CD8-positive, alpha-beta memory T cell (primary cell): ENCODE measurements around the gene CGB7. TPM values are rescaled to one million over a fixed set of nuclear protein-coding genes. Genes with fewer than 3 reads are reported as not detected.
A peak's percentile ranks its signal among the peaks of the same experiment; 100 is the strongest.

ENCODE experiments used
- CTCF ChIA-PET: fragments of 350-600 bp; sonication (Branson Sonifier 250); formaldehyde crosslinking; loops from one replicate; lab custom pipeline; 2021; ENCODE audit warnings: antibody characterized with exemption; lab: Charles Lee
- POLR2A ChIA-PET: fragments of 350-600 bp; sonication (Branson Sonifier 250); formaldehyde crosslinking; loops from one replicate; lab custom pipeline; 2021; ENCODE audit warnings: antibody characterized with exemption; lab: Charles Lee
- DNase-seq, 5 donors: peaks; one replicate each; pipeline versions ENCODE4 v3.0.0 to v3.0.0-alpha.2; 2020 to 2022; ENCODE audit warnings: mixed read lengths in 1 of 5
- H3K27ac ChIP-seq: one replicate; pipeline ENCODE4 v1.7.0; 2013; ENCODE audit warnings: low read depth, mild to moderate bottlenecking, low read length, moderate library complexity
- H3K27me3 ChIP-seq: 2 replicates; pipeline ENCODE4 v1.7.0; 2013; ENCODE audit warnings: low read length, mild to moderate bottlenecking; ENCODE audit not compliant: insufficient read depth, poor library complexity, severe bottlenecking
- H3K36me3 ChIP-seq: 2 replicates; pipeline ENCODE4 v1.7.0; 2013; ENCODE audit warnings: mild to moderate bottlenecking, low read length, moderate library complexity; ENCODE audit not compliant: insufficient read depth
- H3K4me1 ChIP-seq: 2 replicates; pipeline ENCODE4 v1.7.0; 2013; ENCODE audit warnings: mild to moderate bottlenecking, low read length, moderate library complexity; ENCODE audit not compliant: insufficient read depth
- H3K4me3 ChIP-seq: 2 replicates; pipeline ENCODE4 v1.7.0; 2013; ENCODE audit warnings: mild to moderate bottlenecking, low read length
- H3K9me3 ChIP-seq: 2 replicates; pipeline ENCODE4 v1.7.0; 2013; ENCODE audit warnings: mild to moderate bottlenecking, low read length
- H3K27ac Mint-ChIP-seq, 8 donors: one replicate each; pipeline ENCODE4 v1.8.0; 2020 to 2021; ENCODE audit warnings: mixed read lengths in 8 of 8, mild to moderate bottlenecking in 6 of 8, inconsistent platforms in 3 of 8, moderate library complexity in 3 of 8
- H3K27me3 Mint-ChIP-seq, 2 donors: one replicate each; pipeline ENCODE4 v1.8.0; 2020 to 2021; ENCODE audit warnings: mixed read lengths in 2 of 2, mild to moderate bottlenecking in 1 of 2, moderate library complexity in 1 of 2
- H3K36me3 Mint-ChIP-seq, 3 donors: one replicate each; pipeline ENCODE4 v1.8.0; 2020 to 2021; ENCODE audit warnings: mixed read lengths in 3 of 3, inconsistent platforms in 1 of 3, mild to moderate bottlenecking in 1 of 3
- H3K4me1 Mint-ChIP-seq, 3 donors: one replicate each; pipeline ENCODE4 v1.8.0; 2020 to 2021; ENCODE audit warnings: mixed read lengths in 3 of 3, inconsistent platforms in 1 of 3, mild to moderate bottlenecking in 1 of 3
- H3K4me3 Mint-ChIP-seq, 7 donors: one replicate each; pipeline ENCODE4 v1.8.0; 2020 to 2021; ENCODE audit warnings: mixed read lengths in 7 of 7, mild to moderate bottlenecking in 6 of 7, moderate library complexity in 4 of 7, inconsistent platforms in 2 of 7
- H3K9me3 Mint-ChIP-seq, 5 donors: one replicate each; pipeline ENCODE4 v1.8.0; 2020 to 2022; ENCODE audit warnings: mixed read lengths in 5 of 5, mild to moderate bottlenecking in 3 of 5, moderate library complexity in 2 of 5, inconsistent platforms in 1 of 5
- polyA plus RNA-seq: library from polyadenylated mRNA; unstranded; fragments of 300-500 nt; fragmentation: Illumina TruSeq; gene quantifications from one replicate; pipeline ENCODE4 v1.2.3, GENCODE V29; 2021
- total RNA-seq, 2 experiments: library from RNA; stranded (reverse); gene quantifications; one replicate each; pipeline ENCODE4 v1.2.3, GENCODE V29; 2021

The CGB7 gene
- total and polyA plus RNA-seq, 3 experiments from 2014 or later, result not detected

GRCh38 chr19:49071860-49072547, 14.5 kb upstream of the CGB7 start:
- no peak overlapping the region for H3K27ac Mint-ChIP-seq
- no peak overlapping the region for H3K4me3 Mint-ChIP-seq
- H3K27ac ChIP-seq, result no peak overlapping the region
- H3K4me3 ChIP-seq, result no peak overlapping the region
- peaks cover 61 to 74% of the 10 kb centered on the region in 2 donors for H3K27me3 Mint-ChIP-seq
- POLR2A ChIA-PET, result no interaction called here
- no peaks in the 10 kb centered on the region for H3K36me3 ChIP-seq
- no peaks in the 10 kb centered on the region for H3K9me3 ChIP-seq
- CTCF ChIA-PET, result no interaction called here
- H3K4me1 ChIP-seq, result no peaks in the 10 kb centered on the region
- peaks cover 0 to 7% (median 5%) of the 10 kb centered on the region in 3 donors for H3K36me3 Mint-ChIP-seq
- peaks cover 0 to 3% (median 2%) of the 10 kb centered on the region in 5 donors for H3K9me3 Mint-ChIP-seq
- H3K27me3 ChIP-seq, result peaks cover 19% of the 10 kb centered on the region
- peaks cover 10 to 15% (median 10%) of the 10 kb centered on the region in 3 donors for H3K4me1 Mint-ChIP-seq
- DNase-seq, result no peak

- H3K27me3 ChIP-seq, result peaks cover 29% of the 10 kb centered on the region
- ChIA-PET CTCF (interaction anchor here (2.0 kb wide), 1 partner anchor 77 kb away, joined by 5 read pairs; the partner anchor contains the start of genes GYS1 and RUVBL2), POLR2A (no interaction called here)
- Mint-ChIP-seq H3K4me1 (peaks cover 10 to 15% (median 13%) of the 10 kb centered on the region in 3 donors), H3K27me3 (peaks cover 69 to 83% of the 10 kb centered on the region in 2 donors), H3K9me3 (peaks cover 0 to 3% (median 2%) of the 10 kb centered on the region in 5 donors), H3K36me3 (peaks cover 0 to 7% (median 5%) of the 10 kb centered on the region in 3 donors), H3K4me3 (peak overlapping the region in 2 of 7 donors; percentile 38 to 48), H3K27ac (no peak overlapping the region)
- H3K27ac ChIP-seq, result no peak overlapping the region
- H3K9me3 ChIP-seq, result no peaks in the 10 kb centered on the region
- H3K36me3 ChIP-seq, result no peaks in the 10 kb centered on the region
- no peak overlapping the region for H3K4me3 ChIP-seq
- no peaks in the 10 kb centered on the region for H3K4me1 ChIP-seq
- no peak for DNase-seq
These were observed 12.9 kb upstream of the CGB7 start for GRCh38 chr19:49070416-49070815.

- Histone ChIP-seq H3K9me3 (no peaks in the 10 kb centered on the region), H3K27ac (no peak overlapping the region), H3K4me3 (no peak overlapping the region), H3K36me3 (no peaks in the 10 kb centered on the region), H3K4me1 (no peaks in the 10 kb centered on the region), H3K27me3 (peaks cover 25% of the 10 kb centered on the region)
- peaks cover 69 to 82% of the 10 kb centered on the region in 2 donors for H3K27me3 Mint-ChIP-seq
- no peak overlapping the region for H3K27ac Mint-ChIP-seq
- peaks cover 10 to 15% (median 14%) of the 10 kb centered on the region in 3 donors for H3K4me1 Mint-ChIP-seq
- no peak for DNase-seq
- H3K9me3 Mint-ChIP-seq, result peaks cover 0 to 3% (median 2%) of the 10 kb centered on the region in 5 donors
- CTCF ChIA-PET, result interaction anchor here (0.6 to 2.0 kb wide), 2 partner anchors 18 to 76 kb away, joined by 3 to 5 read pairs; partner anchors contain the start of genes GYS1 and RUVBL2
- peaks cover 0 to 7% (median 5%) of the 10 kb centered on the region in 3 donors for H3K36me3 Mint-ChIP-seq
- POLR2A ChIA-PET, result no interaction called here
- H3K4me3 Mint-ChIP-seq, result no peak overlapping the region
These were observed 11.5 kb upstream of the CGB7 start for GRCh38 chr19:49069026-49069425.

- CTCF ChIA-PET, result no interaction called here
- no peaks in the 10 kb centered on the region for H3K9me3 ChIP-seq
These were observed 10.0 kb upstream of the CGB7 start for GRCh38 chr19:49067554-49067953.

GRCh38 chr19:49065905-49066512, 8.5 kb upstream of the CGB7 start:
- Histone ChIP-seq H3K27me3 (peaks cover 14% of the 10 kb centered on the region), H3K9me3 (no peaks in the 10 kb centered on the region), H3K4me1 (no peaks in the 10 kb centered on the region), H3K36me3 (no peaks in the 10 kb centered on the region), H3K27ac (no peak overlapping the region), H3K4me3 (no peak overlapping the region)
- POLR2A ChIA-PET, result no interaction called here
- Mint-ChIP-seq H3K4me3 (no peak overlapping the region), H3K27ac (no peak overlapping the region), H3K36me3 (peaks cover 0 to 5% (median 5%) of the 10 kb centered on the region in 3 donors), H3K27me3 (peaks cover 62 to 74% of the 10 kb centered on the region in 2 donors), H3K4me1 (peaks cover 0 to 3% (median 3%) of the 10 kb centered on the region in 3 donors), H3K9me3 (peaks cover 0 to 3% (median 0%) of the 10 kb centered on the region in 5 donors)
- CTCF ChIA-PET, result no interaction called here
- DNase-seq, result no peak

More at GRCh38 chr19:49067554-49067953, 10.0 kb upstream of the CGB7 start:
- Mint-ChIP-seq H3K27me3 (peaks cover 62 to 75% of the 10 kb centered on the region in 2 donors), H3K4me3 (no peak overlapping the region), H3K36me3 (peaks cover 0 to 5% (median 5%) of the 10 kb centered on the region in 3 donors), H3K4me1 (peaks cover 3 to 4% (median 3%) of the 10 kb centered on the region in 3 donors), H3K27ac (no peak overlapping the region), H3K9me3 (peaks cover 0 to 3% (median 0%) of the 10 kb centered on the region in 5 donors)
- DNase-seq, result no peak
- POLR2A ChIA-PET, result no interaction called here
- Histone ChIP-seq H3K27me3 (peaks cover 14% of the 10 kb centered on the region), H3K36me3 (no peaks in the 10 kb centered on the region), H3K4me1 (no peaks in the 10 kb centered on the region), H3K27ac (no peak overlapping the region), H3K4me3 (no peak overlapping the region)

- H3K36me3 Mint-ChIP-seq, result peaks cover 0 to 3% (median 0%) of the 10 kb centered on the region in 3 donors
- DNase-seq, result no peak
- H3K9me3 ChIP-seq, result no peaks in the 10 kb centered on the region
- peak within 1 kb of the TSS in 1 of 7 donors; percentile 9 for H3K4me3 Mint-ChIP-seq
- peaks cover 0 to 3% (median 2%) of the 10 kb centered on the region in 5 donors for H3K9me3 Mint-ChIP-seq
- ChIA-PET POLR2A (no interaction called here), CTCF (no interaction called here)
- no peak within 1 kb of the TSS for H3K4me3 ChIP-seq
- peaks cover 57 to 70% of the 10 kb centered on the region in 2 donors for H3K27me3 Mint-ChIP-seq
- H3K4me1 Mint-ChIP-seq, result peaks cover 0 to 3% (median 0%) of the 10 kb centered on the region in 3 donors
- peak within 1 kb of the TSS in 1 of 8 donors; percentile 72 for H3K27ac Mint-ChIP-seq
- peaks cover 14% of the 10 kb centered on the region for H3K27me3 ChIP-seq
- no peak within 1 kb of the TSS for H3K27ac ChIP-seq
- no peaks in the 10 kb centered on the region for H3K36me3 ChIP-seq
- H3K4me1 ChIP-seq, result no peaks in the 10 kb centered on the region
These were observed 7.4 kb upstream of the CGB7 start, which contains the start of gene NTF4 for GRCh38 chr19:49064768-49065611. Gene NTF4 (minus strand): TSS chr19:49064818. CDS start chr19:49061997, 2,821 bp downstream.

GRCh38 chr19:49064029-49064629, 6.6 kb upstream of the CGB7 start:
- POLR2A ChIA-PET, result no interaction called here
- H3K36me3 ChIP-seq, result no peaks in the 10 kb centered on the region
- no peak overlapping the region for H3K4me3 ChIP-seq
- peaks cover 11% of the 10 kb centered on the region for H3K27me3 ChIP-seq
- Mint-ChIP-seq H3K4me3 (peak overlapping the region in 1 of 7 donors; percentile 9), H3K4me1 (peaks cover 0 to 3% (median 0%) of the 10 kb centered on the region in 3 donors), H3K36me3 (no peaks in the 10 kb centered on the region), H3K9me3 (peaks cover 0 to 2% (median 0%) of the 10 kb centered on the region in 5 donors), H3K27me3 (peaks cover 56 to 68% of the 10 kb centered on the region in 2 donors), H3K27ac (peak overlapping the region in 1 of 8 donors; percentile 72)
- DNase-seq, result no peak
- CTCF ChIA-PET, result no interaction called here
- H3K4me1 ChIP-seq, result no peaks in the 10 kb centered on the region
- no peak overlapping the region for H3K27ac ChIP-seq
- H3K9me3 ChIP-seq, result no peaks in the 10 kb centered on the region
